SK-MEL-5 (cell line): Measurements from ENCODE around the gene ZFAND4. TPM values are rescaled to one million over a fixed set of nuclear protein-coding genes. Genes with fewer than 3 reads are reported as not detected.
"Not testable (repeated sequence)": the region's sequence is repeated elsewhere in the genome, so short reads cannot be mapped to it uniquely, and the experiment has no call there.

ENCODE experiments used
- DNase-seq: peaks from one replicate; pipeline ENCODE4 v3.0.0-alpha.2; 2016; ENCODE audit warnings: low read depth, low spot score
- in situ Hi-C: cut with HindIII; loops from 2 replicates; pipeline ENCODE4 v1.10.0; 2016; ENCODE audit warnings: low sequenced_read_pairs, high pct_unique_total_duplicates, low pct_unique_long_range_greater_than_20kb
- total RNA-seq: library from RNA; depleted of rRNA; stranded (reverse); fragments of >200 nt; shearing (Covaris generic); gene quantifications from 2 replicates; pipeline ENCODE4 v1.2.3, GENCODE V29; 2014

The ZFAND4 gene
- total RNA-seq, 1 experiment from 2014 or later, result 5.0 TPM

- in situ Hi-C loops, result no loop called here
These were observed 23.3 kb downstream of the ZFAND4 start for GRCh38 chr10:45649296-45649695.

DNA sequence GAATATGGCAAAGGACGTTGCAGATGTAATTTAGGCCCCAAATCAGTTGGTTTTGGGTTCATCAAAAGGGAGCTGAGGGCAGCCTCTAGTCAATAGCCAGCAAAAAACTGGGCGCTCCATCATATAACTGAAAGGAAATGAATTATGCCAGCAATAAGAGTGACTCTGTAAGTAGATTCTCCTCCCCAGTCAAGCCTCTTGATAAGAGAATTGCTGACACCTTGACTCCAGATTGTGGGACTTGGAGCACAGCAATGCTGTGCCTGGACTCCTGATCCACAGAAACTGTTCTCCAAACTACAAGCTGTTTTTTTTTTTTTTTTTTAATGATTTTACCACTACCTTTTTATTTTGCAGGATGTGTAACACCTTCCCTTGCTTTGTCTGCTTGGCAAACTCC, 25.5 kb downstream of the ZFAND4 start:
- in situ Hi-C loops, result no loop called here
- no peak for DNase-seq

More at GRCh38 chr10:45649296-45649695, 23.3 kb downstream of the ZFAND4 start:
- DNase-seq, result no peak

DNA sequence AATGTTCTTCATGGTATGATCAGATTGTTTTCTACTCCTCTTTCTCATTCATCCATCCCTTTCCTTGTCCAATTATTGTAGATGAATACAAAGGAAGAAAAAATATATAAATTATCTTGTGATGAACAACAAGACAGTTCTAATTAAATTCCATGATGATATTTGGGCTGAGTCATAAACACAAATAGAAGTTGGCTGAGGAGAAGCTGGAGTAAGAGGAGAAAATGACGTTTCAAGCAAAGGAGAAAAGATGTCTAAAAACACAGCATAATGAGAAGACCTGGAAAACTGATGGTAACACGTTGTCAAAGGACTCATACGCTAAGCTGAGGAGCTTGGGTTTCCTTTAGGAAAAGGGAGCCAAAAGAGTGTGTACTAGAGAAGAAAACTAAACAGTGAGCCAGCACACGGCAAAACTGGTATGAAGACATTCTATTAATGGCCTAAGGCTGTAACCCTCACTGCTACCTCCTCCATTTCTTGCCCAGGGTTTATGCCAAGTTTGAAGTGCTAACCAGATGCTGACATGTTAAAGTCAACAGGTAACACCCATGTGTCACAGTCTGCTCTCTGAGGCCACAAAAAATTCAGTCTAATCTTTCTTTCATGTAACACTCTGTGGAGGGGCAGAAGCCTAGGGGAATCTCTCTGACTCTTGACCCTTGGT, 26.1 kb downstream of the ZFAND4 start:
- no peak for DNase-seq
- in situ Hi-C loops, result no loop called here

DNA sequence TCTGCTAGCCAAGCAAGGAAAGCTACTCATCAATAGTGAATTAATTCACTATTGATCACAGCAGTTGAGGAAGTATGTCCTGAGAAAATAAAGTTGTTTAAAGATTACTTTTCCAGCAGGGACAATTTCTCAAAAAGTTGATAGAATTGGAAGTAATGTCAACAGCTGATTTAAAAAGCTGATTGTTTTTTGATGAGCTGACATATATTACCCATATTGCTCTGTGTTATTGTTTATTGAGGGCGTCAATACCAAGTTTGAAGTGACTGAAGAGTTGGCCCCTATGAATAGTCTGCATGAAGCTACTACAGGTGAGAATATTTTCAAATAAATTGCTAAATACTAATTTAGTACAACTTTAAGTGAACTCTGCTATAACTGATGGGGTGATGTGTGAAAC, 28.0 kb downstream of the ZFAND4 start:
- in situ Hi-C loops, result no loop called here
- no peak for DNase-seq

DNA sequence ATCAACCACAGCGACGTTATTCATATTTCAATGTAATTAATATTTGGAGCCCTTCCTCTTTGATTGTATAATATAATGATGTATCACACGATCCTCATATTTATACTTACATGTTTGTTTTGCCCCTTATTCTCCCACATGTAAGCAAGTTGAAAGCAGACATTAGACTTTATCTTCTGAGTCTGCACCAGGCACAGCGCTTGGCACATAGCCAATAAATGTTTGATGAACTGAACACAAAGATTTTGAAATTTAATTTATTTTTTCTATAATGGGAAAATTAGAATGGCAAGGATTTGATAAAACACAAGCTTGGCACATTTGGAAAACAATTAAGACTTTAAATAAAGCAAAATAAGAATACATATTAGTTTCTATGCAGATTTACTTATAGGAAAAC, 31.6 kb downstream of the ZFAND4 start:
- in situ Hi-C loops, result no loop called here
- DNase-seq, result no peak

GRCh38 chr10:45640049-45640448, 32.5 kb downstream of the ZFAND4 start:
- in situ Hi-C loops, result no loop called here
- no peak for DNase-seq

- no peak for DNase-seq
- in situ Hi-C loops, result no loop called here
These were observed 45.0 kb downstream of the ZFAND4 start for GRCh38 chr10:45627412-45628048.

DNA sequence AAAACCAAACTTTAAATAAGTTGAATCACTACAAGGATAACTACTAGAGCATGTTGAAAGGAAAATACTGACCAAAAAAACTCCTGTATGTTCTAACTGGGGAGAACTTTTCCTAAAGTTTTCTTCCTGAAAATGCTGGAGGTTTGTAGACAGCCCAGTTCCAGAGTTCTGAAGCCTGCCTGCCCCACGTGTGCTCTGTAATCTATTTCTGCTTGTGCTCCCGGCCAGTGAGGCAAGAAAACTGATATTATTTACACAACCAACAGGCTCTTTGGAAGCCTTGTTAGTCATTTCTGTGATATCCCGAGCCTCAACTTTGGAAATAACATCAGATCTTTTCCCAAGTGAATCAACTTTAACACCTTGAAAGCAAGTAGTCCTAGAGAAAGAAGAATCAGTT, 46.7 kb downstream of the ZFAND4 start:
- no peak for DNase-seq
- in situ Hi-C loops, result no loop called here

- no peak for DNase-seq
- in situ Hi-C loops, result no loop called here
These were observed 47.8 kb downstream of the ZFAND4 start for GRCh38 chr10:45624724-45625123.

- in situ Hi-C loops, result no loop called here
- no peak for DNase-seq
These were observed 57.7 kb downstream of the ZFAND4 start for GRCh38 chr10:45614869-45615268.

DNA sequence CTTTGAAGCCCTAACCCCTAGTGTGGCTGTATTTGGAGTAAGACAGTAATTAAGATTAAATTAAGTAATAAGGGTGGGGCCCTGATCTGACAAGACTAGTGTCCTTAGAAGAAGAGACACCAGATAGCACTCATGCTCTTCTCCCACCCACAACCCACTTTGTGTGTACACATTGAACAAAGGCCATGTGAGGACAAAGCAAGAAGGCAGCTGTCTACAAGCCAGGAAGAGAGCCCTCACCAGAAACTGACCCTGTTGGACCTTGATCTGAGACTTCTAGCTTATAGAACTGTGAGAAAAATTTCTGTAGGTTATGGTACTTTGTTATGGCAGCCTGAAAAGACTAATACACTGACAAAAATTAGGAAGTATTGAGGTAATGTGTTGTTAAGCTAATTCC, 59.8 kb downstream of the ZFAND4 start:
- in situ Hi-C loops, result no loop called here
- DNase-seq, result no peak

DNA sequence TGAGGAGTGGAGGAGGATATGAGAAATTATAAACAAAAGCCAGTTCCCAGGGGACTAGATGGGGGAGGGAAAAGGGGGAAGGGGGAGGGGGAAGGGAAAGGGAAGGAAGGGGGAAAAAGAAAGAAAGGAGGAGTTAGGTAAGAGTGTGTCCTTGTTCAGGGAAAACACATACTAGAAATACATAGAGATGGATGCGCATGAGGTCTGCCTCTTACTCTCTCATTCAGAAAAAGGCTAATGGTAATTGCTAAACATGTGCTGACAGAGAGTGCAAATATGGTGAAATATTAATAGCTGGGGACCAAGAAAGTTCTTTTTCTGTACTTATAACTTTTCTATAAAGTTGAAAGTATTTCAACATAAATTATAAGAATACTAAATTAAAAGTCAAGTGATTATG, 64.5 kb downstream of the ZFAND4 start:
- no peak for DNase-seq
- in situ Hi-C loops, result no loop called here

DNA sequence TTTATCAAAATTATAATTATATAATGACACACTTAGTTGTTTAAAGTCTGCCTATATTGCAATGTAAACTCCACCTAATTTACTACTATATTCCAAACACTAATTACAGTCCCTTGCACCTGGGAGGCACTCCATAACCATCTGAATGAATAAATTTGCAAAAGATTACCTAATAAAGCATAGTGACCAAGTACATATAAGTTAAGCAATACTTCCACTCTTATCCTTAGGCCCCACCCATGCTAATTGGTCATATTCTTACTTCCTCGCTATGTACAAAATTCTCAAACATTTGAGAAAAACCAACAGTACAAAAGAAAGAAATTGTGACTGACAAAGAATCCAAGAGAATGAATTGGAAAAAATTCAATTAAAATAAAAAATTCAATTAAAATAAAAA, 65.3 kb downstream of the ZFAND4 start:
- in situ Hi-C loops, result no loop called here

GRCh38 chr10:45602836-45603235, 69.7 kb downstream of the ZFAND4 start:
- in situ Hi-C loops, result no loop called here
- no peak for DNase-seq

More for the DNA sequence above, 65.3 kb downstream of the ZFAND4 start:
- DNase-seq, result no peak

DNA sequence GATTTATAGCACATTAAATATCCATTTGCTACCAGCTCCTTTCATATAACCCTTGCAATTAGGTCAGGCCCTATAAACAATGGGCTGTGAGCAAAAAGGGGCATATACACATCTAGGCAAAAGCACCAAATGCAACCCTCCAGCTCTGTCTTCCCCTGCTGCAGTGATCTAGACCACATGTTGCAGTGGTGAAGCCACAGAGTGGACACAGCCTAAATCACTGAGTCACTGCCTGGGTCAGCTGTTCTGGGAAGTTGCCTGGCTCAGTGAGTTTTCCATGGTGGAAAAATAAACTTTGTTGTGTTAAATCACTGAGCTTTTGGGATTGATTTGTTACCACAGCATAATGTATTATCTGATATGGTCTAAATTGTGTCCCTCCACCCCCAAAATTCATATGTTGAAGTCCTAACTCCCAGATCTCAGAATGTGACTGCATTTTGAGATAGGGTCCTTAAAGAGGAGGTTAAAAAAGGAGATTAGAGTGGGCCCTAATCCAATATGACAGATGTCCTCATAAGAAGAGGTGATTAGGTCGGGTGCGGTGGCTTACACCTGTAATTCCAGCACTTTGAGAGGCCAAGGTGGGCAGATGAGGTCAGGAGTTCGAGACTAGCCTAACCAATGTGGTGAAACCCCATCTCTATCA, 70.4 kb downstream of the ZFAND4 start:
- no peak for DNase-seq

GRCh38 chr10:45601254-45601930, 71.2 kb downstream of the ZFAND4 start:
- in situ Hi-C loops, result not testable (repeated sequence)

More for the DNA sequence above, 70.4 kb downstream of the ZFAND4 start:
- in situ Hi-C loops, result no loop called here

GRCh38 chr10:45600337-45601253, 72.0 kb downstream of the ZFAND4 start:
- DNase-seq, in situ Hi-C loops: not testable (repeated sequence)

More at GRCh38 chr10:45601254-45601930, 71.2 kb downstream of the ZFAND4 start:
- not testable (repeated sequence) for DNase-seq
